ENCODE data around the gene NME8.

NME8 gene

GRCh38 chr7:37923996-37924395, 75.6 kb downstream of the NME8 start:
- Histone ChIP-seq H3K79me1 (ENCODE audit: low read length) (no peaks in the 10 kb centered on the region), H3K9ac (ENCODE audit: low read length) (no peak overlapping the region), H3K4me2 (ENCODE audit: low read length) (no peak overlapping the region), H3K4me3 (ENCODE audit: low read depth, low read length) (no peak overlapping the region), H3K79me2 (ENCODE audit: control insufficient read depth, insufficient read depth, low read length, poor library complexity) (no peaks in the 10 kb centered on the region), H3K14ac (ENCODE audit: low read length) (no peak overlapping the region), H3K4me1 (ENCODE audit: control insufficient read depth in 1 of 2, insufficient read depth in 2 of 2, low read length in 2 of 2) (peaks cover 7 to 11% of the 10 kb centered on the region in 2 experiments), H2AFZ (ENCODE audit: insufficient read depth, low read length, poor library complexity) (no peak overlapping the region), H3K27me3 (ENCODE audit: insufficient read depth, low read length) (peaks cover 18% of the 10 kb centered on the region), H3K18ac (ENCODE audit: low read length) (no peak overlapping the region), H2BK12ac (ENCODE audit: low read length) (no peak overlapping the region), H2AK5ac (ENCODE audit: low read length) (no peak overlapping the region), H4K12ac (ENCODE audit: low read depth, low read length) (no peak overlapping the region), H4K8ac (ENCODE audit: low read depth, low read length) (no peak overlapping the region), H2BK5ac (ENCODE audit: low read depth, low read length, poor library complexity) (no peak overlapping the region), H3K27ac (ENCODE audit: low read depth, low read length) (no peak overlapping the region), H3K36me3 (ENCODE audit: control insufficient read depth in 1 of 2, insufficient read depth in 2 of 2, low read length in 2 of 2) (no peaks in the 10 kb centered on the region), H3K9me3 (ENCODE audit: insufficient read depth, low read depth, low read length) (no peaks in the 10 kb centered on the region), H2BK120ac (ENCODE audit: insufficient read depth, low read length, poor library complexity) (no peak overlapping the region), H4K91ac (ENCODE audit: low read depth, low read length) (no peak overlapping the region), H3K23ac (ENCODE audit: low read length) (no peak overlapping the region), H3K4ac (ENCODE audit: low read depth, low read length) (no peak overlapping the region)
- no peak for DNase-seq
- no CpG with 5 or more reads among the region's 1 CpG for WGBS (ENCODE audit: extremely low coverage, insufficient coverage, insufficient read length)

GRCh38 chr7:37924491-37925041, 76.2 kb downstream of the NME8 start:
- Histone ChIP-seq H3K4me2 (ENCODE audit: low read length) (no peak overlapping the region), H2AK5ac (ENCODE audit: low read length) (no peak overlapping the region), H3K4me1 (ENCODE audit: control insufficient read depth in 1 of 2, insufficient read depth in 2 of 2, low read length in 2 of 2) (peaks cover 7 to 11% of the 10 kb centered on the region in 2 experiments)

GRCh38 chr7:37925620-37926019, 77.2 kb downstream of the NME8 start:
- Histone ChIP-seq H3K27ac (ENCODE audit: low read depth, low read length) (no peak overlapping the region), H3K9ac (ENCODE audit: low read length) (no peak overlapping the region), H4K8ac (ENCODE audit: low read depth, low read length) (no peak overlapping the region), H3K9me3 (ENCODE audit: insufficient read depth, low read depth, low read length) (no peaks in the 10 kb centered on the region), H3K27me3 (ENCODE audit: insufficient read depth, low read length) (peaks cover 10% of the 10 kb centered on the region), H3K4me1 (ENCODE audit: control insufficient read depth in 1 of 2, insufficient read depth in 2 of 2, low read length in 2 of 2) (peaks cover 7% of the 10 kb centered on the region in 2 experiments), H4K12ac (ENCODE audit: low read depth, low read length) (no peak overlapping the region), H3K79me2 (ENCODE audit: control insufficient read depth, insufficient read depth, low read length, poor library complexity) (no peaks in the 10 kb centered on the region), H3K18ac (ENCODE audit: low read length) (no peak overlapping the region), H3K4ac (ENCODE audit: low read depth, low read length) (no peak overlapping the region), H2AFZ (ENCODE audit: insufficient read depth, low read length, poor library complexity) (no peak overlapping the region), H3K4me3 (ENCODE audit: low read depth, low read length) (no peak overlapping the region), H2BK5ac (ENCODE audit: low read depth, low read length, poor library complexity) (no peak overlapping the region), H3K36me3 (ENCODE audit: control insufficient read depth in 1 of 2, insufficient read depth in 2 of 2, low read length in 2 of 2) (no peaks in the 10 kb centered on the region), H2BK120ac (ENCODE audit: insufficient read depth, low read length, poor library complexity) (no peak overlapping the region), H2AK5ac (ENCODE audit: low read length) (no peak overlapping the region), H3K79me1 (ENCODE audit: low read length) (no peaks in the 10 kb centered on the region), H2BK12ac (ENCODE audit: low read length) (no peak overlapping the region), H3K14ac (ENCODE audit: low read length) (no peak overlapping the region), H3K23ac (ENCODE audit: low read length) (no peak overlapping the region), H4K91ac (ENCODE audit: low read depth, low read length) (no peak overlapping the region), H3K4me2 (ENCODE audit: low read length) (no peak overlapping the region)
- no peak for DNase-seq
- no CpG with 5 or more reads among the region's 1 CpG for WGBS (ENCODE audit: extremely low coverage, insufficient coverage, insufficient read length)

More at GRCh38 chr7:37924491-37925041, 76.2 kb downstream of the NME8 start:
- H2AFZ ChIP-seq (ENCODE audit: insufficient read depth, low read length, poor library complexity): no peak overlapping the region
- no peaks in the 10 kb centered on the region for H3K79me2 ChIP-seq (ENCODE audit: control insufficient read depth, insufficient read depth, low read length, poor library complexity)
- H3K9me3 ChIP-seq (ENCODE audit: insufficient read depth, low read depth, low read length): no peaks in the 10 kb centered on the region
- no peak overlapping the region for H3K27ac ChIP-seq (ENCODE audit: low read depth, low read length)
- H3K14ac ChIP-seq (ENCODE audit: low read length): no peak overlapping the region
- no peaks in the 10 kb centered on the region for H3K79me1 ChIP-seq (ENCODE audit: low read length)
- peaks cover 15% of the 10 kb centered on the region for H3K27me3 ChIP-seq (ENCODE audit: insufficient read depth, low read length)
- H3K18ac ChIP-seq (ENCODE audit: low read length): no peak overlapping the region
- H3K9ac ChIP-seq (ENCODE audit: low read length): no peak overlapping the region
- no peak overlapping the region for H3K4me3 ChIP-seq (ENCODE audit: low read depth, low read length)
- H2BK12ac ChIP-seq (ENCODE audit: low read length): no peak overlapping the region
- no peak overlapping the region for H4K12ac ChIP-seq (ENCODE audit: low read depth, low read length)
- H3K36me3 ChIP-seq (ENCODE audit: control insufficient read depth in 1 of 2, insufficient read depth in 2 of 2, low read length in 2 of 2): no peaks in the 10 kb centered on the region
- no peak overlapping the region for H2BK120ac ChIP-seq (ENCODE audit: insufficient read depth, low read length, poor library complexity)
- H3K4ac ChIP-seq (ENCODE audit: low read depth, low read length): no peak overlapping the region
- no peak overlapping the region for H2BK5ac ChIP-seq (ENCODE audit: low read depth, low read length, poor library complexity)
- no peak for DNase-seq
- H3K23ac ChIP-seq (ENCODE audit: low read length): no peak overlapping the region
- no CpG with 5 or more reads among the region's 3 CpGs for WGBS (ENCODE audit: extremely low coverage, insufficient coverage, insufficient read length)
- no peak overlapping the region for H4K8ac ChIP-seq (ENCODE audit: low read depth, low read length)
- no peak overlapping the region for H4K91ac ChIP-seq (ENCODE audit: low read depth, low read length)

GRCh38 chr7:37927773-37928444, 79.5 kb downstream of the NME8 start:
- no peak overlapping the region for H3K4me3 ChIP-seq (ENCODE audit: low read depth, low read length)
- H3K79me1 ChIP-seq (ENCODE audit: low read length): no peaks in the 10 kb centered on the region
- no peaks in the 10 kb centered on the region for H3K79me2 ChIP-seq (ENCODE audit: control insufficient read depth, insufficient read depth, low read length, poor library complexity)
- no peak for DNase-seq
- H4K8ac ChIP-seq (ENCODE audit: low read depth, low read length): no peak overlapping the region
- no peaks in the 10 kb centered on the region for H3K27me3 ChIP-seq (ENCODE audit: insufficient read depth, low read length)
- H4K12ac ChIP-seq (ENCODE audit: low read depth, low read length): no peak overlapping the region
- H3K18ac ChIP-seq (ENCODE audit: low read length): no peak overlapping the region
- H2BK120ac ChIP-seq (ENCODE audit: insufficient read depth, low read length, poor library complexity): no peak overlapping the region
- no peak overlapping the region for H2BK12ac ChIP-seq (ENCODE audit: low read length)
- no peak overlapping the region for H3K4me2 ChIP-seq (ENCODE audit: low read length)
- no CpG with 5 or more reads among the region's 2 CpGs for WGBS (ENCODE audit: extremely low coverage, insufficient coverage, insufficient read length)
- H2BK5ac ChIP-seq (ENCODE audit: low read depth, low read length, poor library complexity): no peak overlapping the region
- no peaks in the 10 kb centered on the region for H3K4me1 ChIP-seq (ENCODE audit: control insufficient read depth in 1 of 2, insufficient read depth in 2 of 2, low read length in 2 of 2)
- no peaks in the 10 kb centered on the region for H3K36me3 ChIP-seq (ENCODE audit: control insufficient read depth in 1 of 2, insufficient read depth in 2 of 2, low read length in 2 of 2)
- no peak overlapping the region for H4K91ac ChIP-seq (ENCODE audit: low read depth, low read length)
- no peak overlapping the region for H3K4ac ChIP-seq (ENCODE audit: low read depth, low read length)
- H3K14ac ChIP-seq (ENCODE audit: low read length): no peak overlapping the region
- no peak overlapping the region for H3K27ac ChIP-seq (ENCODE audit: low read depth, low read length)
- H3K23ac ChIP-seq (ENCODE audit: low read length): no peak overlapping the region
- no peak overlapping the region for H2AFZ ChIP-seq (ENCODE audit: insufficient read depth, low read length, poor library complexity)
- H3K9me3 ChIP-seq (ENCODE audit: insufficient read depth, low read depth, low read length): no peaks in the 10 kb centered on the region
- H3K9ac ChIP-seq (ENCODE audit: low read length): no peak overlapping the region
- no peak overlapping the region for H2AK5ac ChIP-seq (ENCODE audit: low read length)
